Activated CD8-positive, alpha-beta T cell treated with anti-CD3 and anti-CD28 coated beads for 36 hours (primary cell): ENCODE measurements around the gene CYB5R3. TPM values are rescaled to one million over a fixed set of nuclear protein-coding genes. Genes with fewer than 3 reads are reported as not detected.
A peak's percentile ranks its signal among the peaks of the same experiment; 100 is the strongest.
"Not testable (repeated sequence)": the region's sequence is repeated elsewhere in the genome, so short reads cannot be mapped to it uniquely, and the experiment has no call there.

ENCODE experiments used
- ATAC-seq: fragments of 200-7000 bp; cut with Tn5 transposase; one replicate; pipeline ENCODE4 v1.10.0; 2021; ENCODE audit warnings: mild to moderate bottlenecking, moderate library complexity
- CTCF ChIA-PET: fragments of 350-600 bp; sonication (Branson Sonifier 250); formaldehyde crosslinking; loops from one replicate; lab custom pipeline; 2021; ENCODE audit warnings: antibody characterized with exemption; lab: Charles Lee
- POLR2A ChIA-PET: fragments of 350-600 bp; sonication (Branson Sonifier 250); formaldehyde crosslinking; loops from one replicate; lab custom pipeline; 2021; ENCODE audit warnings: antibody characterized with exemption; lab: Charles Lee
- DNase-seq: peaks from one replicate; pipeline ENCODE4 v3.0.0-alpha.2; 2020
- H3K27ac Mint-ChIP-seq: one replicate; pipeline ENCODE4 v1.8.0; 2021; ENCODE audit warnings: mild to moderate bottlenecking, mixed read lengths
- H3K27me3 Mint-ChIP-seq: one replicate; pipeline ENCODE4 v1.8.0; 2021; ENCODE audit warnings: mixed read lengths
- H3K36me3 Mint-ChIP-seq: one replicate; pipeline ENCODE4 v1.8.0; 2021; ENCODE audit warnings: low read depth, mixed read lengths
- H3K4me1 Mint-ChIP-seq: one replicate; pipeline ENCODE4 v1.8.0; 2021; ENCODE audit warnings: low read depth, mixed read lengths
- H3K4me3 Mint-ChIP-seq: one replicate; pipeline ENCODE4 v1.8.0; 2021; ENCODE audit warnings: mild to moderate bottlenecking, moderate library complexity, mixed read lengths
- H3K9me3 Mint-ChIP-seq: one replicate; pipeline ENCODE4 v1.8.0; 2021; ENCODE audit warnings: mixed read lengths
- CTCF ChIP-seq: fragments of 200-600 bp; IDR thresholded peaks from one replicate; pipeline ENCODE4 v1.8.0; 2022; ENCODE audit warnings: antibody characterized with exemption, mild to moderate bottlenecking
- intact Hi-C: fragments of 100-400 bp; cut with micrococcal nuclease; formaldehyde crosslinking; loops from one replicate; pipeline ENCODE4 v1.10.0; 2022
- total RNA-seq, 2 experiments: library from RNA; stranded (reverse); gene quantifications; one replicate each; pipeline ENCODE4 v1.2.3, GENCODE V29; 2021

The CYB5R3 gene
- total RNA-seq, 2 experiments from 2014 or later, result 64.2 to 64.3 TPM

- Mint-ChIP-seq H3K36me3 (no peaks in the 10 kb centered on the region), H3K9me3 (peaks cover 4% of the 10 kb centered on the region), H3K4me3 (no peak overlapping the region), H3K27me3 (no peaks in the 10 kb centered on the region), H3K4me1 (peaks cover 4% of the 10 kb centered on the region), H3K27ac (no peak overlapping the region)
- POLR2A ChIA-PET, result no interaction called here
- ATAC-seq (no peak), DNase-seq (no peak)
- CTCF ChIA-PET, result no interaction called here
- intact Hi-C loops, result no loop called here
- no peak for TF ChIP-seq CTCF
Measured at GRCh38 chr22:42676059-42676607, 26.9 kb upstream of the CYB5R3 start.

GRCh38 chr22:42673898-42674401 lies 24.8 kb upstream of the CYB5R3 start:
- Mint-ChIP-seq H3K27ac (no peak overlapping the region), H3K9me3 (peaks cover 2% of the 10 kb centered on the region), H3K36me3 (no peaks in the 10 kb centered on the region), H3K4me3 (no peak overlapping the region), H3K4me1 (peaks cover 9% of the 10 kb centered on the region), H3K27me3 (no peaks in the 10 kb centered on the region)
- POLR2A ChIA-PET, result no interaction called here
- CTCF ChIA-PET, result no interaction called here
- DNase-seq (no peak), ATAC-seq (no peak)
- no peak for TF ChIP-seq CTCF
- intact Hi-C loops, result no loop called here

GRCh38 chr22:42673071-42673470 lies 23.9 kb upstream of the CYB5R3 start:
- intact Hi-C loops, H3K4me1 Mint-ChIP-seq, H3K9me3 Mint-ChIP-seq, H3K27ac Mint-ChIP-seq, ATAC-seq, DNase-seq, H3K36me3 Mint-ChIP-seq, POLR2A ChIA-PET, H3K27me3 Mint-ChIP-seq, H3K4me3 Mint-ChIP-seq, CTCF ChIA-PET: not testable (repeated sequence)

GRCh38 chr22:42670921-42671709 lies 21.9 kb upstream of the CYB5R3 start:
- Mint-ChIP-seq H3K27me3 (no peaks in the 10 kb centered on the region), H3K4me1 (peaks cover 9% of the 10 kb centered on the region), H3K27ac (no peak overlapping the region), H3K4me3 (no peak overlapping the region), H3K36me3 (no peaks in the 10 kb centered on the region), H3K9me3 (no peaks in the 10 kb centered on the region)
- DNase-seq (peak; percentile 12), ATAC-seq (peak; percentile 10)
- intact Hi-C loops, result no loop called here
- no peak for TF ChIP-seq CTCF
- CTCF ChIA-PET, result interaction anchor here (1.7 kb wide), 1 partner anchor 11 kb away, joined by 4 read pairs; no protein-coding TSS in a partner anchor
- POLR2A ChIA-PET, result no interaction called here

- Mint-ChIP-seq H3K9me3 (no peaks in the 10 kb centered on the region), H3K4me1 (peaks cover 9% of the 10 kb centered on the region), H3K27ac (no peak overlapping the region), H3K4me3 (no peak overlapping the region), H3K27me3 (no peaks in the 10 kb centered on the region), H3K36me3 (no peaks in the 10 kb centered on the region)
- intact Hi-C loops, result no loop called here
- DNase-seq (no peak), ATAC-seq (no peak)
- ChIA-PET POLR2A (no interaction called here), CTCF (interaction anchor here (1.7 kb wide), 1 partner anchor 10 kb away, joined by 4 read pairs; no protein-coding TSS in a partner anchor)
- TF ChIP-seq CTCF, result no peak
Measured at GRCh38 chr22:42670046-42670445, 20.9 kb upstream of the CYB5R3 start.

GRCh38 chr22:42666393-42666792 lies 17.2 kb upstream of the CYB5R3 start:
- H3K27ac Mint-ChIP-seq, H3K4me3 Mint-ChIP-seq, DNase-seq, H3K4me1 Mint-ChIP-seq, H3K27me3 Mint-ChIP-seq, POLR2A ChIA-PET, intact Hi-C loops, CTCF ChIA-PET, H3K9me3 Mint-ChIP-seq, ATAC-seq, H3K36me3 Mint-ChIP-seq: not testable (repeated sequence)
